ENCODE measurements around the gene SLFNL1.

The SLFNL1 gene

DNA sequence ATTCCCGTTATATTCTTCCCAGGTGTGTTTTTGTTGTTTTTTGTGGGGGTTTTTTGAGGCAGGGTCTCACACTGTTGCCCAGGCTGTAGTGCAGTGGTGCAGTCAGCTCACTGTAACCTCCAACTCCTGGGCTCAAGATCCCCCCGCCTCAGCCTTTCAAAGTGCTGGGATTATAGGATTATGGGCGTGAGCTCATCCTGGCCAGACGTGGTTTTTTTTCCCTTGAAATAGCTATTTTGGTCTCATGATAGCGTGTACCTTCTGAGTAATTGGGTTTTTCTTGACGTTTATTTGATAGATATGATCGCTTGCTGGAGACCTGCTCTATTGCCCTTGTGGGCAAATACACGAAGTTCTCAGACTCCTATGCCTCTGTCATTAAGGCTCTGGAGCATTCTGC lies 24.4 kb downstream of the SLFNL1 start:
- Histone ChIP-seq H3K79me1 (ENCODE audit: low read length) (peaks cover 8% of the 10 kb centered on the region), H2AK5ac (ENCODE audit: low read length) (no peak overlapping the region), H3K27ac (ENCODE audit: low read depth, low read length) (no peak overlapping the region), H3K4me1 (ENCODE audit: control insufficient read depth, low read depth, low read length) (no peaks in the 10 kb centered on the region), H2BK15ac (replicated peaks; ENCODE audit: low read depth) (no peak overlapping the region), H3K23ac (ENCODE audit: low read length) (no peak overlapping the region), H2BK120ac (ENCODE audit: low read depth, low read length) (no peak overlapping the region), H3K56ac (ENCODE audit: low read length) (no peak overlapping the region), H3K36me3 (ENCODE audit: control insufficient read depth, insufficient read depth, low read length) (peaks cover 27% of the 10 kb centered on the region), H3K9ac (ENCODE audit: low read length) (no peak overlapping the region), H3K4me2 (ENCODE audit: low read length) (no peak overlapping the region), H3K27me3 (ENCODE audit: insufficient read depth, low read length, poor library complexity) (no peaks in the 10 kb centered on the region), H4K8ac (ENCODE audit: low read depth, low read length) (no peak overlapping the region), H2BK5ac (ENCODE audit: low read length) (no peak overlapping the region), H4K5ac (ENCODE audit: low read length) (no peak overlapping the region), H3K79me2 (ENCODE audit: control insufficient read depth, insufficient read depth, low read length) (peaks cover 4% of the 10 kb centered on the region), H3K4ac (ENCODE audit: low read depth, low read length) (no peak overlapping the region), H3K4me3 (ENCODE audit: low read length) (no peak overlapping the region), H3K18ac (ENCODE audit: low read length) (no peak overlapping the region)
- WGBS (ENCODE audit: extremely low coverage, insufficient coverage, low lambda C conversion rate) = no CpG with 5 or more reads among the region's 8 CpGs
- DNase-seq = no peak

DNA sequence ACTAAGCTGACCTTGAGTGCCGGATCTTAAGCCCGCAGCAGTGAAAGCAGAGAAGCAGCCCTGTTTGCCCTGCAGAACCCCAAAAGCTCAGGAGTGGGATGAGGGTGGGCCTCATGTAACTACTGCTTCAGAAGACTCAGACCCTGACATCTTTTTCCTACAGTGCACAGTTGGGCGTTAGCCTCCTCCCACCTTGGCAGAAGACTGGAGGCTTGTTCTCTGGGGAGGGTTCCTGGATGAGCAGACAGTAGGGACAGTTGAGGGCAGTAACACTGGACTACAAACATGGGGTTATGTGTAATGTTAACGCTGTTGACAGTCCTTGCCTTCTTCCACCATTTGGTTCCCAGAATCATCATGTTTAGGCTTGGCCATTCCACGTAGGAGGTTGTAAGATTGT lies 32.5 kb downstream of the SLFNL1 start:
- H3K36me3 ChIP-seq (ENCODE audit: control insufficient read depth, insufficient read depth, low read length) = peaks cover 28% of the 10 kb centered on the region
- no peak overlapping the region for H4K8ac ChIP-seq (ENCODE audit: low read depth, low read length)
- no peak overlapping the region for H3K4me3 ChIP-seq (ENCODE audit: low read length)
- WGBS (ENCODE audit: extremely low coverage, insufficient coverage, low lambda C conversion rate) = no CpG with 5 or more reads among the region's 5 CpGs
- peaks cover 18% of the 10 kb centered on the region for H3K79me1 ChIP-seq (ENCODE audit: low read length)
- H3K4ac ChIP-seq (ENCODE audit: low read depth, low read length) = no peak overlapping the region
- no peaks in the 10 kb centered on the region for H3K27me3 ChIP-seq (ENCODE audit: insufficient read depth, low read length, poor library complexity)
- H3K18ac ChIP-seq (ENCODE audit: low read length) = no peak overlapping the region
- H2AK5ac ChIP-seq (ENCODE audit: low read length) = no peak overlapping the region
- H3K79me2 ChIP-seq (ENCODE audit: control insufficient read depth, insufficient read depth, low read length) = peaks cover 6% of the 10 kb centered on the region
- H3K27ac ChIP-seq (ENCODE audit: low read depth, low read length) = no peak overlapping the region
- H2BK5ac ChIP-seq (ENCODE audit: low read length) = no peak overlapping the region
- no peak overlapping the region for H2BK120ac ChIP-seq (ENCODE audit: low read depth, low read length)
- peaks cover 1% of the 10 kb centered on the region for H3K4me1 ChIP-seq (ENCODE audit: control insufficient read depth, low read depth, low read length)
- no peak overlapping the region for H2BK15ac ChIP-seq (replicated peaks; ENCODE audit: low read depth)
- DNase-seq = no peak
- no peak overlapping the region for H3K56ac ChIP-seq (ENCODE audit: low read length)
- H4K5ac ChIP-seq (ENCODE audit: low read length) = no peak overlapping the region
- no peak overlapping the region for H3K23ac ChIP-seq (ENCODE audit: low read length)
- no peak overlapping the region for H3K9ac ChIP-seq (ENCODE audit: low read length)
- no peak overlapping the region for H3K4me2 ChIP-seq (ENCODE audit: low read length)

DNA sequence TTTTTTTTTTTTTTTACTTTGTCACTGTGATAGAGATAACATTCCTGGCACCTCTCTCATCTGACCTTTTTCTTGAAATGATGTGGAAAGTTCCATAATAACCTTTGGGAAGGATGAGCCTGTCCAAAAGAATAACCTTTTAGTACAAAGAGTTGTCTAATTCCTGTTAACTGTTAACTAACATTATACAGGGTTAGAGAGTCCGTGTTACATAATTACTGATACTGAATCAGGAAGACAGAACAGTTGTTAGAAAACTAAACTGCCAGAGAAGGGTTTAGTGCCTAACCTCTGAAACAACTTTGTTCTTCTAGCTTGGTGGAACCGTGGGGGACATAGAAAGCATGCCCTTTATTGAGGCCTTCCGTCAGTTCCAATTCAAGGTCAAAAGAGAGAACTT lies 33.2 kb downstream of the SLFNL1 start:
- Histone ChIP-seq H3K56ac (ENCODE audit: low read length) (no peak overlapping the region), H3K9ac (ENCODE audit: low read length) (no peak overlapping the region), H2AK5ac (ENCODE audit: low read length) (no peak overlapping the region), H2BK5ac (ENCODE audit: low read length) (no peak overlapping the region), H4K8ac (ENCODE audit: low read depth, low read length) (no peak overlapping the region), H3K4me2 (ENCODE audit: low read length) (no peak overlapping the region), H3K27ac (ENCODE audit: low read depth, low read length) (no peak overlapping the region), H2BK15ac (replicated peaks; ENCODE audit: low read depth) (no peak overlapping the region), H3K79me2 (ENCODE audit: control insufficient read depth, insufficient read depth, low read length) (peaks cover 11% of the 10 kb centered on the region), H3K36me3 (ENCODE audit: control insufficient read depth, insufficient read depth, low read length) (peaks cover 28% of the 10 kb centered on the region), H4K5ac (ENCODE audit: low read length) (no peak overlapping the region), H3K27me3 (ENCODE audit: insufficient read depth, low read length, poor library complexity) (no peaks in the 10 kb centered on the region), H3K4me1 (ENCODE audit: control insufficient read depth, low read depth, low read length) (peaks cover 1% of the 10 kb centered on the region), H3K23ac (ENCODE audit: low read length) (no peak overlapping the region), H3K79me1 (ENCODE audit: low read length) (peaks cover 18% of the 10 kb centered on the region), H3K18ac (ENCODE audit: low read length) (no peak overlapping the region), H3K4ac (ENCODE audit: low read depth, low read length) (no peak overlapping the region), H3K4me3 (ENCODE audit: low read length) (no peak overlapping the region), H2BK120ac (ENCODE audit: low read depth, low read length) (no peak overlapping the region)
- no CpG with 5 or more reads among the region's 3 CpGs for WGBS (ENCODE audit: extremely low coverage, insufficient coverage, low lambda C conversion rate)
- no peak for DNase-seq

DNA sequence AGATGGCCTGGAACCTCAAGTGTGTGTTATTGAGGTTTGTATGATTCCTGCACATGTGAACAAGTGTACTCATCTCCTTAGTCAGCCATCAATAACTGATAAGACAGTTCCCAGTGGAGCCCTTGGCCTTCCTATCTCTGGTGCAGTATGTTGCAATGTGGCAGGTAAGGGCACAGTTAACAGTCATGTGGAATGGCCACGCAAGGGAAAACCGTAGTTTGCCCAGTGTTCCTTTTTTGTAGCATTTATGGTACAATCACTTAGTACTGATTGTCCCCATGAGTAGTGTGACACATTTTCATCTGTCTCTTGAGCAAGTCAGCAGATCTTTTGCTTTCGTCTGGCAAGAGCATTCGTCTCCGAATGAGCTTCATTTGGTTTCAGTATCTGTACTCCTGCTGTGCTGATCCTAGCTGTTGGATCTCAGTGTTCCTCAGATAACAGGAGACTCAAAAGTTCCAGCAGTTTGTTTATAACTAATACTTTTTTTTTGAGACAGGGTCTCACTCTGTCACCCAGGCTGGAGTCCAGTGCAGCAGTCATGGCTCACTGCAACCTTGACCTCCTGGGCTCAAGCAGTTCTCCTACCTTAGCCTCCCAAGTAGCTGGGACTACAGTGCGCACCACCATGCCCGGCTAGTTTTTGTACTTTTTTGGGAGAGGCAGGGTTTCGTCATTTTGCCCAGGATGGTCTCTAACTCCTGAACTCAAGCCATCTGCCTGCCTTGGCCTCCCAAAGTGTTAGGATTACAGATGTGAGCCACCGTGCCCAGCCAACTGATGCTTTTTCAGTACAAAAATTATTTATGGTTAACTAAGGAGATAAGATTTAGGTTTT lies 33.9 kb downstream of the SLFNL1 start:
- no peak overlapping the region for H2BK120ac ChIP-seq (ENCODE audit: low read depth, low read length)
- no peak overlapping the region for H3K4ac ChIP-seq (ENCODE audit: low read depth, low read length)
- H4K8ac ChIP-seq (ENCODE audit: low read depth, low read length) = no peak overlapping the region
- H3K36me3 ChIP-seq (ENCODE audit: control insufficient read depth, insufficient read depth, low read length) = peaks cover 26% of the 10 kb centered on the region
- H3K27ac ChIP-seq (ENCODE audit: low read depth, low read length) = no peak overlapping the region
- no peak for DNase-seq
- H3K27me3 ChIP-seq (ENCODE audit: insufficient read depth, low read length, poor library complexity) = no peaks in the 10 kb centered on the region
- H2BK5ac ChIP-seq (ENCODE audit: low read length) = no peak overlapping the region
- H4K5ac ChIP-seq (ENCODE audit: low read length) = no peak overlapping the region
- H3K4me3 ChIP-seq (ENCODE audit: low read length) = no peak overlapping the region
- no peak overlapping the region for H3K4me2 ChIP-seq (ENCODE audit: low read length)
- no peak overlapping the region for H2AK5ac ChIP-seq (ENCODE audit: low read length)
- H3K23ac ChIP-seq (ENCODE audit: low read length) = no peak overlapping the region
- WGBS (ENCODE audit: extremely low coverage, insufficient coverage, low lambda C conversion rate) = no CpG with 5 or more reads among the region's 9 CpGs
- peaks cover 17% of the 10 kb centered on the region for H3K79me2 ChIP-seq (ENCODE audit: control insufficient read depth, insufficient read depth, low read length)
- no peak overlapping the region for H3K9ac ChIP-seq (ENCODE audit: low read length)
- H3K4me1 ChIP-seq (ENCODE audit: control insufficient read depth, low read depth, low read length) = peaks cover 1% of the 10 kb centered on the region
- H3K79me1 ChIP-seq (ENCODE audit: low read length) = peaks cover 22% of the 10 kb centered on the region
- no peak overlapping the region for H2BK15ac ChIP-seq (replicated peaks; ENCODE audit: low read depth)
- no peak overlapping the region for H3K56ac ChIP-seq (ENCODE audit: low read length)
- no peak overlapping the region for H3K18ac ChIP-seq (ENCODE audit: low read length)

DNA sequence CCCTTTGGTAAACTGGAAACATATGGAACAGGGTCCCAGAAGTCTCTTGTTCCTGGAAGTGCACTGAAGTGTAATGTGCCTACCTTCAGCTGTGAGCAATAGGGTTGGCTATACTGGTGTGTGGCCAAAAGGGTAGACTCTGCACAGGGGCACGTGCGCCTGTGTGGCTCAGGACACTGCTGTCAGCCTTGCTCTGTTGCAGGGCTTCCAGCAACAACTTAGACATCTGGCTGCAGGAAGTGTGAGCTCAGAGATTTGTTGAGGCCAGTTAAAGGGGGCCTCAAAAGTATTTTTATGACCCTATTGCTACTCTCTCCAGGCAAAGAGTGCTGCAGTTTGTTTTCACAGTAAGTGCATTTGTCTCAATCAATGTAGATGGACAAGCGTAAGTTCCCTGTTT lies 34.6 kb downstream of the SLFNL1 start:
- no peak overlapping the region for H3K9ac ChIP-seq (ENCODE audit: low read length)
- no peak overlapping the region for H3K4me3 ChIP-seq (ENCODE audit: low read length)
- no peak for DNase-seq
- no peak overlapping the region for H2BK120ac ChIP-seq (ENCODE audit: low read depth, low read length)
- H3K4ac ChIP-seq (ENCODE audit: low read depth, low read length) = no peak overlapping the region
- no peak overlapping the region for H2BK15ac ChIP-seq (replicated peaks; ENCODE audit: low read depth)
- H4K8ac ChIP-seq (ENCODE audit: low read depth, low read length) = no peak overlapping the region
- no CpG with 5 or more reads among the region's 3 CpGs for WGBS (ENCODE audit: extremely low coverage, insufficient coverage, low lambda C conversion rate)
- H3K23ac ChIP-seq (ENCODE audit: low read length) = no peak overlapping the region
- H3K79me2 ChIP-seq (ENCODE audit: control insufficient read depth, insufficient read depth, low read length) = peaks cover 24% of the 10 kb centered on the region
- no peak overlapping the region for H3K27ac ChIP-seq (ENCODE audit: low read depth, low read length)
- no peak overlapping the region for H3K18ac ChIP-seq (ENCODE audit: low read length)
- H3K56ac ChIP-seq (ENCODE audit: low read length) = no peak overlapping the region
- H4K5ac ChIP-seq (ENCODE audit: low read length) = no peak overlapping the region
- peaks cover 2% of the 10 kb centered on the region for H3K4me1 ChIP-seq (ENCODE audit: control insufficient read depth, low read depth, low read length)
- H3K79me1 ChIP-seq (ENCODE audit: low read length) = peaks cover 23% of the 10 kb centered on the region
- H2AK5ac ChIP-seq (ENCODE audit: low read length) = no peak overlapping the region
- no peak overlapping the region for H3K4me2 ChIP-seq (ENCODE audit: low read length)
- H3K27me3 ChIP-seq (ENCODE audit: insufficient read depth, low read length, poor library complexity) = no peaks in the 10 kb centered on the region
- peaks cover 22% of the 10 kb centered on the region for H3K36me3 ChIP-seq (ENCODE audit: control insufficient read depth, insufficient read depth, low read length)
- no peak overlapping the region for H2BK5ac ChIP-seq (ENCODE audit: low read length)

DNA sequence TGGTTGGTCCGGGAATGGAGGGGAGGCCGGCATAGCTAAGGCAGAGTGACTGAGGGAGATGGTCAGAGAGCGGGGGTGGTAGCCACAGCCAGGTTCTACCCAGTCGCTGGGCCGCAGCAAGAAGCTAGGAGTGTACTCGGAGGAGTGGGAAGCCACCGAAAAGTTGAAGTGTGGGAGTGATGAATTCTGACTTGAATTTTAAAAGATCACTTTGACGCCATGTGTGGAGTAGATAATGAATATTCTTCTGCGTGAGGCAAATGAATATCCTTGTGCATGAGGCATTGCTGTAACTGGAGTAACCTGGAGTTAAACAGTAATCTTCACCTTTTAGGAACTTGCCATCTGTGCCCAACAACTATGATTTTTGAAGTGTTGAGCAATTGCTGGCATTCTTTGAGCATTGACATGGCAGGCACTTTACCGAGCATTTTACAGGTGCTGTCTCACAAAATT lies 35.2 kb downstream of the SLFNL1 start:
- no CpG with 5 or more reads among the region's 10 CpGs for whole genome bisulfite sequencing (ENCODE audit: extremely low coverage, insufficient coverage, low lambda C conversion rate)
- Histone ChIP-seq H3K56ac (ENCODE audit: low read length) (no peak overlapping the region), H2BK5ac (ENCODE audit: low read length) (no peak overlapping the region), H3K4me1 (ENCODE audit: control insufficient read depth, low read depth, low read length) (peaks cover 6% of the 10 kb centered on the region), H3K79me2 (ENCODE audit: control insufficient read depth, insufficient read depth, low read length) (peaks cover 30% of the 10 kb centered on the region), H3K4me3 (ENCODE audit: low read length) (no peak overlapping the region), H3K23ac (ENCODE audit: low read length) (no peak overlapping the region), H4K5ac (ENCODE audit: low read length) (no peak overlapping the region), H2AK5ac (ENCODE audit: low read length) (no peak overlapping the region), H3K18ac (ENCODE audit: low read length) (no peak overlapping the region), H3K9ac (ENCODE audit: low read length) (no peak overlapping the region), H3K4ac (ENCODE audit: low read depth, low read length) (no peak overlapping the region), H4K8ac (ENCODE audit: low read depth, low read length) (no peak overlapping the region), H3K27me3 (ENCODE audit: insufficient read depth, low read length, poor library complexity) (no peaks in the 10 kb centered on the region), H3K79me1 (ENCODE audit: low read length) (peaks cover 26% of the 10 kb centered on the region), H2BK120ac (ENCODE audit: low read depth, low read length) (no peak overlapping the region), H2BK15ac (replicated peaks; ENCODE audit: low read depth) (no peak overlapping the region), H3K36me3 (ENCODE audit: control insufficient read depth, insufficient read depth, low read length) (peaks cover 20% of the 10 kb centered on the region), H3K4me2 (ENCODE audit: low read length) (no peak overlapping the region), H3K27ac (ENCODE audit: low read depth, low read length) (no peak overlapping the region)
- DNase-seq = no peak
